Posterior cingulate gyrus (tissue), 11 donors: ENCODE measurements around the gene HDAC8.
"Not testable (repeated sequence)": the region's sequence is repeated elsewhere in the genome, so short reads cannot be mapped to it uniquely, and the experiment has no call there.

Experiments used
- DNase-seq, 10 donors: peaks; one replicate each; pipeline versions ENCODE4 v3.0.0 to v3.0.0-alpha.2; 2020 to 2021; ENCODE audit warnings: mixed read lengths in 3 of 10
- intact Hi-C: fragments of 100-400 bp; cut with DNase I; formaldehyde crosslinking; loops from one replicate; pipeline ENCODE4 v1.15.1; 2023

HDAC8 gene

DNA sequence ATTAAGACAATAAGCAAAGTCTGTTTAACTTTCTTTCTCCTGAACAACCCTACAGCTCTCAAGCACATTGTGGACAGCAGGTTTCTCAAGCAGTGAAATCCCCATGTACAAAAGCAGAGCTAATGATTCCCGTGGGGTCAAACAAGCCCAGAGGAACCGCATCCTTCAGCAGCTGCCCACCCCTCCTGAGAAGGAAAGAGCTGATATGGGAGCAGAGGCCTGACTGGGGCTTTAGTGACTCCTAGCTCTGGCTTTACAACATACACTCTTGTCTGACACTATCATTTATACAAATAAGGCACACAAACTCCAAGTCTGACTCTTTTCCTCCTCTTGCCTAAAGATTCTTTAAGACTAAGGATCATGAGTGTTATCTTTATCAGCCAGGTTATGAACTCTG is 32.8 kb downstream of the HDAC8 start:
- DNase-seq, result no peak
- intact Hi-C loops, result loop anchor here (10.0 kb wide), 1 partner anchor 295 kb away; no protein-coding TSS in a partner anchor

DNA sequence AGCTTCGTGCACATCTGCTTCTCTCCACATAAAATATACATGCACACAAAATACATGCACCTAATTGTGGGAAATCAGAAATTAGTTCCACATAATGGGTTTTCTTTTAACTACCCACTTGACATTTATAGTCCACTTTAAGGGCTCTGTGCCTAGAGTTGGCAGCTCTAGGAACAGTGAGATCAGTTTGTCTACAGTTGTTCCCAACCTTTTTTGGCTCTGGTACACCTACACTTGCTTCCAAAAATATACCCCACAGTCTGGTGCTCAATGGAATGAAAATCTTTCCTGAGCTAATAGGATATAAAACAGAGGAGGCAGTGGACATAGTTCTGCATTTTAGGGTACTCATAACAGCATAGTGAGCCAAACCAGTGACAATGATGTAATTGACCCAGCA is 36.1 kb downstream of the HDAC8 start:
- no peak for DNase-seq
- intact Hi-C loops, result no loop called here

DNA sequence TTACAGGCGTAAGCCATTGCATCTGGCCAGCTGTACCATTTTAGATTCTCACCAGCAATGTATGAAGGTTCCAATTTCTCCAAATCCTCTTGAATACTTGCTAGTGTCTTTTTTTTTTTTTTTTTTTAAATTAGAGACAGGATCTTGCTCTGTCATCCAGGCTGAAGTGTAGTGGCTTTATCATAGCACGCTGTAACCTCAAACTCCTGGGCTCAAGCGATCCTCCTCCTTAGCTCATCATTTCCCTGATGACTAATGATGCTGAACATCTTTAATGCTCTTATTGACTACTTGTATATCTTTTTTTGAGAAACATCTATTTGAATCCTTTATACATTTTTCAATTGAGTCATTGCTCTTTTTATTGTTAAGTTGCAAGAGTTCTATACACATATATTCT is 40.3 kb downstream of the HDAC8 start:
- intact Hi-C loops, result no loop called here
- DNase-seq, result no peak

DNA sequence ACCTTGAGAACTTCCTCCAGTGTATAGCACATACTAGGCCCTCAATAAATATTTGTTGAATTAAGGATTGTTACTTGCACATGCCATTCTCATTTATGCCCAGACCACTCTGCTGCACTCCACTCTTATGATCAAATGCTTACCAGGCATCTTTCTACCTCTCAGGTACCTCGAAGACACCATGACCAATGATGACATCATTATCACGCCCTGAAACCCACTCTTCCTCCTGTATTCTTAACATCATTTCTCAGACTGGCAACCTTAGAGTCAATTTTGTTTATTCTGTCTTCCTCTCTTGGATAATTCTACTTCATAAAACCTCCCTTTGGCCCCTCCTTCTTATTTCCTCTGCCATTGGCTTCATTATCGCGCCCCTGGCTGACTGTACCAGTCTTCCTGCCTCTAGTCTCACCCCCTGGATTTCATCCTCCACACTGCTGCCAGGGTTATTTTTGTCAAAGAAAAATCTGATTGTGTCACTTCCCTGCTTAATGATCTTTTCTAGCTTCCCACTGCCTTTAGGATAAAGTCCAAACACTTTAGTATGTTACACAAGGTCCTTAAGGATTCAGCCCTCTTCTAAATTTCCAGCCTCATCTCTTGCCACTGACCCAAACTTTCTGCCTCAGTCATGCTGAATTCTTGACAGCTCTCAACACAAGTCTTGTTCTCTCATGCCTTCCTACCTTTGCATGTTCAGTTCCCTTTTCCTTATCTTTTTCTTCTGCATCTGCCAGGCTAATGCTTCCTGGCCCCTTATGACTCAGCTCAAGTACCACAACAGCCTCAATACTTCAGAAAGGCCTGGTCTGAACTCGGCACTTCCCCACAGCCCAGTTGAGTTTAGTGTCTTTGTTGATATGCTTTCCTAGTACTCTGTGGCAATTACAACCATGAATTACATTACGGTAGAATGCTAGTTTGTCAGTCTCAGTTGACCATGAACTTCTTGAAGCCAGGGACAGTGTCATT is 45.8 kb downstream of the HDAC8 start:
- no peak for DNase-seq
- intact Hi-C loops, result no loop called here

DNA sequence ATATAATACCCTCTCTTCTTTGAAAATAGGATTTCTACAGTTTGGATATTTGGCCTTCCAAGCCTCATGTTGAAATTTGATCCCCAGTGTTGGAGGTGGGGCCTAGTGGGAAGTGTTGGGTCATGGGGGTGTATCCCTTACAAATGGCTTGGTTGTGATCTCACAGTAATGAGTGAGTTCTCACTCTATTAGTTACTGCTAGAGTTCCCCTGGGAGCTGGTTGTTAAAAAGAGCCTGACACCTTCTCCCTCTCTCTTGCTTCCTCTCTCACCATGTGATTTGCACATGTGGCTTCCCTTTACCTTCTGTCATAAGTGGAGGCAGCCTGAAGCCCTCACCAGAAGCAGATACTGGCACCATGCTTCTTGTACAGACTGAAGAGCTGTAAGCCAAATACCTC is 73.9 kb downstream of the HDAC8 start:
- intact Hi-C loops, result no loop called here
- DNase-seq, result no peak

DNA sequence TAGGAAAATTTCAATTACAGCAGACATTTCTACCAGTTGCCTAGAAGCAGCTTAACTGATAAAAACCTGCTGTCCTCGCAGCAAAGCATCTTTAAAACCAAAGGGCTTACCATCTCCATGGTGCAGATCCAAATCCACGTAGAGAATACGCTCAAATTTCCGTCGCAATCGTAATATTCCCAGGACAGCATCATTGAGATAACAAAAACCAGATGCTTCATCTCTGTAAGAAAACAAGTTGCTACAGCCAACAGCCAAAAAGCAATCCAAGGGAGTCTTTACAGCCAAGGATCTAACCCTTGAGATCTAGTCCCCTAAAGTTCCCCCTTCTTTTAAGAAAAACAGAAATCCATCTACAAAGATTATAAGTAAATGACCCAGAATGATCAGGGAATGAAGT is 77.6 kb downstream of the HDAC8 start:
- DNase-seq, result no peak
- intact Hi-C loops, result no loop called here

DNA sequence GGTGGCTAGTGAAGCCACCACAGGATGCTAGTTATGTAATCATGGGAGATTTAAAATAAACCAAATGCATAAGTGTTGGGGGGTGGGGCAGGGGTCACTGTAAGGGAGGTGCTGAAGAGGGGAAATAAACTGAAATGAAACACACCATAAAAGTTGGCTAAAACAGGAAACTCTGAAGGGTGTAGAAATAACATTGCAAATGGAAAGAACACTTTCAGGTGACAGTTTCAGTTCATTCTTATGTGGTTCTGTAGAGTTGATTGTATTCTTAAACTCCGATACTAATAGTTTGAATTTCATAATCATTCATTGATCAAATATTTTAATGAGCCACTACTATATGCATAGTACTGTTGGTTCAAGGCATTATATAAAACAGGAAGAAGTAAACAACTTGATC is 80.1 kb downstream of the HDAC8 start:
- intact Hi-C loops, result no loop called here
- no peak for DNase-seq

DNA sequence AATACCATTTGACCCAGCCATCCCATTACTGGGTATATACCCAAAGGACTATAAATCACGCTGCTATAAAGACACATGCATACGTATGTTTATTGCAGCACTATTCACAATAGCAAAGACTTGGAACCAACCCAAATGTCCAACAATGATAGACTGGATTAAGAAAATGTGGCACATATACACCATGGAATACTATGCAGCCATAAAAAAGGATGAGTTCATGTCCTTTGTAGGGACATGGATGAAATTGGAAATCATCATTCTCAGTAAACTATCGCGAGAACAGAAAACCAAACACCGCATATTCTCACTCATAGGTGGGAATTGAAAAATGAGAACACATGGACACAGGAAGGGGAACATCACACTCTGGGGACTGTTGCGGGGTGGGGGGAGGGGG is 82.4 kb downstream of the HDAC8 start:
- intact Hi-C loops, DNase-seq: not testable (repeated sequence)

DNA sequence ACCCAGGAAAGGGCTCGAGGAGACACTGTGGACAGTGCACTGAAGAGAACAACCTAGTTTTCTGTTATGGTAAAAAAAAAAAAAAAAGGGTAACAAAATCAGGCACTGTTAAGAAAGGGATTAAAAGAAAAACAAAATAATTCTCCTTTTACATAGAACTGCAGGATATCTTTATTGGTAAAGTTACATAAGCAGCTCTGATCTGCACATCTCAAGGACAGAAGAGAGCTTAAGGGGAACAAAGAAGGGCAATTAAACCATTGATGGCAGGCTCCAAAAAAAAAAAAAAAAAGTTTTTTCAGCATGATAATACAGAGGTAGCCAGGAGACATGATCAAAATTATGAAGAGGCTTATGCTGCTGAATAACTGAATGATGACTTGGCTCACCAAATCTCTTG is 85.0 kb downstream of the HDAC8 start:
- intact Hi-C loops, result no loop called here

DNA sequence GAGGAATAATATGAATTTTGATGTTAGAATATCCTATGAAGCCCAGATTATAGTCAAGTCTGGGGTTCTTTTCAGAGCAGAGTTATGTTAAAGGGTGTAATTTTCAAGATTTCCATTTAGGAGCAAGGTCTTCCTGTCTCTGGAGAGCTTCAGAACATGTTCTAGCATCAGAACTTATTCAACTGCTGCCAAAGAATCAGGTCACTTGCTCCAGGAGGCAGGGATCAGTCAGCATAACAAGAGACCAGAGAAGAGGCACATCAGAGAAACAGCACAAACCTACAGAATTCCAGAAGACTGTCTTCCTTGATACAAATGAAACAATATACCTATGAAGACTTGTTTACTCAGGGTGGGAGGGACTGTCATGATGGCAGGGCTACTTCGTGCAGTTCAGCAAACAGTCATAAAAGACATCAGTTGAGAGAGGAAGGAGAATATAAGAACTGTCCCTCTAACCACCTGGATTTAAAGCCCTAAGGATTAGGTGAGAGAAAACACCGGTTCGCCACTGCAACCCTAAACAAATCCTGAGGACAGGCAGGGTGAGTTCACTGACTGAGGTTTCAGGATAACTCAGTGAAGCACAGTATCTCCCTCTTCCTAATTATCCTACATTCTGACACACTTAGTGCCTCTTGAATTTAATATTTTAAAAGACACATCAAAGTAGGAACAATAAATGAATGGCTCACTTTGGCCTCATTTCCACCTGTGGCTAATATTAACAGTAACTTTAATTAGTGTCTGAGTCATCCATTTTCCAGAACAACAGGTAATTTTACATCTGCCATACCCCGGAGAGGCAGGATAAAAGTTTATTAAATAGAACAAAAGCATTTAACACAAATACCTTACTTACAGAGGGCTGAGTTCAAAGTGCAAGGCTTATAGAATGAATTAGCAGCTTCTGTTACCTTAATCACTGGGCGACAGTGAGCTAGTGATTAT is 93.0 kb downstream of the HDAC8 start:
- intact Hi-C loops, result no loop called here
- DNase-seq, result no peak

More for the DNA sequence above, 85.0 kb downstream of the HDAC8 start:
- no peak for DNase-seq

DNA sequence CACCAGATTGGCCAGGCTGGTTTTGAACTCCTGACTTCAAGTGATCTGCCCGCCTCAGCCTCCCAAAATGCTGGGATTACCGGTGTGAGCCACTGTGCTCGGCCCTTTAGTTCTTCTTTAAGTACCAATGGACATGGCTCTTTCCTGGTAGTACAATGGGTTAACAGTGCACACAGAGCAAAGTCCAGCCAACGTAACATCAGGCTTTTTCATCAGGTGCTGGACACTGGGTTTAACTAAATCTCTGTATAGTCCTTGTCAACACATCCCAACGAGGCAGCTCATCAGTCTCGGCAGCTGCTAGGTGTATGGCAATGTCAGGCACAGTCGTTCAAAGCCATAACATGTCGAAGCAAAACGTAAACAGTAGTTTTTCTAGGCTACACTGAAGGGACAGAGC is 93.8 kb downstream of the HDAC8 start:
- DNase-seq, result peak in 1 of 10 donors; percentile 48

DNA sequence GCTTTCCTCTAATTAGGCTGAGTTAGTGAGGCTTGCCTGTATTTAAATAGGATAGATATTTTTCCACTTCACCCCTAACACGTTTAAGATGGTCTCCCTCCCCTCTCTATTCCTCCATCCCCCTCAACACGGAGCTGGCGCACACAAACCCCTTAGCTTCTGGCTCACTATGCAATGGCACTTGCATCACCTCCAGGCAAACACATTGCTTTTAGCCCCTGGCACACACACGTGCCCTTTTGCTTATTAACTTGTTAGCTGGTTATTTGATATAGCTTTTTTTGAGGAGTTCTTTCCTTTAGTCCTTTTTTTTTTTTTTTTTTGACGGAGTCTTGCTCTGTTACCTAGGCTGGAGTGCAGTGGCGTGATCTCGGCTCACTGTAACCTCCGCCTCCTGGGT is 94.3 kb downstream of the HDAC8 start:
- peak in 1 of 10 donors; percentile 22 for DNase-seq
- intact Hi-C loops, result no loop called here

More for the DNA sequence above, 93.8 kb downstream of the HDAC8 start:
- intact Hi-C loops, result no loop called here

DNA sequence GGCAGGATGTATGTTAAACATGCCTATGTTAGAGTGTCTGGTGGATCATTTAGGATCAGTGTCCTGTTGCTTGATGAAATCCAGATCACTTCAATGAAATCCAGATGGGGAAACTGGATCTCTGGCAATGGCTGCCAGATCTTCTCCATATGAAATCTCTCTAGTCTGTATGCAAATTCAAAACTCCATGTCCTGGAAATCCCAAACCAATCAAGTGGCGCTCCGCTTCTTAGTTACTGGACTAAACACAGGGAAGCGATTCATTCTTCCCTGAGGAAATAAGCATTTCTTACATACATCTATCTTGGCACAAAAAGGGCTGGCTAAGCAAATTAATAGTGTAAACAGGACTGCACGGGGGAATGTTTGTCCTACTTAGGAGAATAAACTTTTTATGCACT is 94.9 kb downstream of the HDAC8 start:
- intact Hi-C loops, result no loop called here
- DNase-seq, result no peak

DNA sequence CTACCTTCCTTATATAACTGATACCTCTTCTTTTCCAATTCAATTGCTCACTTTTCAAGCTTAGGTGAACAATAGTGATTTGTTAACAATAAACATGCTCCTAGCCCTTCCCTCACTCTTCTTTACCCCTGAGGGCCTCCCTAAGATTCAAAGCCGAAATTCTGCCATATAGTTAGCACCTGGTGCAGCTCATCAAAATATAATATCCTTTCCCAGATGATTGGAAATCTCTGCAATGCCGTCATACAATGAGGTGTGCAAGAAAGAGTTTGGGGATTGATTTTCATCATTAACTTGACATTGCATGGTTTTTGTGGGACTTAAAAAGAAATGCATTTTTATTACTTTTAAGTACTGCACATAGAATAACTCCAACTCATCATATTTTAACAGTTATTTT is 95.3 kb downstream of the HDAC8 start:
- intact Hi-C loops, result no loop called here
- DNase-seq, result no peak

DNA sequence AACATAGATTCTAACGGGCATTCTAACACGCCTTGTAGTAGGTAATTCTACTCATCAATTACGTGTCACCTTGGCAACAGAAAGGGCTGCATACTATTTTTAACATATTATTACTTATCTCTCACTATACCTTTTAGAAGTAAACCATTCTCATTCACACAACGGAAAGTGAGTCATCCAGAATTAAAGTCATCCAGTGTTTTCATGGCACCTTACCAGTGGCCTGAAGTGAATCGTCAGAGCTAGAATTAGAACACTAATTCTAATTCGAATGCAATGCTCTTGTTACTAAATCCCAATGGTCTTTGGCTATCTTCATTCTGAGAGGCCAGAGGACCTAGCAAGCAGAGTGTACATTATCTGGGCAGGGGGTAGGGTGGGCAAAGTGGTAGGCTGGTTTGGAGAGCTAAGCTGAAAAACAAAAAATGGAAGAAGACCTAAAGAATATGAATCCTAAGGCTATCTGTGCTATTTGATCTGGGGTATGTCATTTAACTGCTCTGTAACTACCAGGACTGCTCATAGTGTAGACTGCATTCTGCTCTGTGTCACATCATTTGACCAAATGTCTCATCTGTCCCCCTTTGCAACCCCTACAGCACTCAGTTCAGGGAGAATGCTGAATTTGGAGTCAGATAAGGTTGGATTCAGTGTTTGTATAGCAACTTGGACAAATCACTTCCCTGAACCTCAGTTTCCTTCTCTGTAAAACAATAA is 96.5 kb downstream of the HDAC8 start:
- DNase-seq, result no peak
- intact Hi-C loops, result no loop called here

DNA sequence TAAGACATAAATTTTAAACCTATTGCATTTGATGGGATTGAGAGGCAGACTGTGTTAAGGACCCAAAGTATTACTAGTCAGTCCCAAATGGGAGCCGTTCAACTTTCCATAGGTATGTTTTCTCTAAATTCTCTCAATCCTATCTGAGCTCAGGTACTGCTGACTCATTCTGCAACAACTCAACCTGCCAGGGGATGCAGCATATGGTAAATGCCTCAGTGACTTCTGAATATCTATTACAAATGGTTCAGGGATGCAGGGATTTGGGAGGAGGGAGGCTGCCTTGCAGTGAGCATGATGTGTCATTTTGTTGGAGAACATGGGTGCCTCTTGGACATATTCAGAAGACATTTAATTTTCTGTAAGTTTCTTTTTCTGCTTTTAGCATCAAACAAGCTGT is 97.3 kb downstream of the HDAC8 start:
- intact Hi-C loops, result no loop called here
- DNase-seq, result peak in 2 of 10 donors; percentile 14 to 22

DNA sequence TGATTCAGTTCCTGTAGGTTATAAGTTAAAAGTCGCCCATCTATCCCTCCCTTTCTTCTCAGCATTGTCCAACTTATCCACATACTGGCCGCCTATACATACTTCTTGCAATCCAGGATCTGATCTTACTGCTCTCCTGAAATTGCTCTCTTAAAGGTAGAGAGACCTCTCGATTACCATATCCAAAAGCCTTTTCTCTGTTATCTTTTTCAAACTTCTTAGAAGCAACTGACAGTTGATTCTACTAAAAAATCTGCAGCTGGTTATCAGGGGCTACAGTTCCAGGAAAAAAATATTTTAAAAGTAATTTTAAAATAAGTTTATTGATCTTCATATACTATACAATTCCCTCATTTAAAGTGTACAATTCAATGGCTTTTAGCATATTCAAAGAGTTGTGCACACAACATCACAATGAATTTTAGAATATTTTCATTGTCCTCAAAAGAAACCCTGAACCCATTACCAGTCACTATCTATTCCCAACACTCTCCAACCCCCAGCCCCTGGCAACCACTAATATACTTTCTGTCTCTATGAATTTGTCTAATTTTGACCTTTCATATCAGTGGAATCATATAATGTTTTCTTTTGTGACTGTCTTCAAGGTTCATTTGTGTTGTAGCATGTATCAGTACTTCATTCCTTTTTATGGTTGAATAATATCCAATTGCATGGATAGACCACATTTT is 102.0 kb downstream of the HDAC8 start:
- intact Hi-C loops, result no loop called here
- no peak for DNase-seq

DNA sequence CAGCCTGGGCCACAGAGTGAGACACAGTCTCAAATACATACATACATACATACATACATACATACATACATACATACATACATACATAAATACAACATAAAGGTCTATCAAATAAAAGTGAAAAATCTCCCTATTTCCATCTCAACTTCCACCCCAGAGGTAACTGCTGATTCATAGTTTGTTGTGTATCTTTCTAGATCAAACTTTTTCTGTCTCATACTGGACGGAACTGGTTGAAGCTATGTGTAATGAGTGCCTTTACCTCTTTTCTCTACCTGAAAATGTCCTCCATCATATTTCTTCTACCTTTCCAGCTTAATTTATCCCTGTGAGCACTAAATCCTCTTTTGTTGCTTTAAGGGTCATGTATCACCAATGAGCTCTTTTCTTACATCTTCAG is 102.5 kb downstream of the HDAC8 start:
- intact Hi-C loops, result no loop called here
- no peak for DNase-seq

DNA sequence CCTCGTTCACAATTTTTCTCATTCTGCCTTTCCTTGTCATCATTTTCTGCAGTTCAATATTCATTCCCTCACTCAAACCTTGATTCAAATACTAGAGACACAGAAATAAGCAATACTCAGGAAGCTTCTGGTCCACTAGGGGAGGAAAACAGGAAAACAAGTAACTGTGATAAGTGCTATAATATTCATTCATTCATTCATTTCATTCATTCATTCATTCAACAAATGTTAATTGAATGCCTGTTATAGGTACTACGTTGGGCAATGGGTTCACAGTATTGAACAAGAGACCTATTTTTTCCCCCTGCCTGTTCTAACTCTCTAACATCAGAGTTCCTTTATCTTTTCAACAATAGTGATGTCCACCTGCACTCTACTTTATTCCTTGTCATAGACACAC is 104.0 kb downstream of the HDAC8 start:
- intact Hi-C loops, result no loop called here
- no peak for DNase-seq

DNA sequence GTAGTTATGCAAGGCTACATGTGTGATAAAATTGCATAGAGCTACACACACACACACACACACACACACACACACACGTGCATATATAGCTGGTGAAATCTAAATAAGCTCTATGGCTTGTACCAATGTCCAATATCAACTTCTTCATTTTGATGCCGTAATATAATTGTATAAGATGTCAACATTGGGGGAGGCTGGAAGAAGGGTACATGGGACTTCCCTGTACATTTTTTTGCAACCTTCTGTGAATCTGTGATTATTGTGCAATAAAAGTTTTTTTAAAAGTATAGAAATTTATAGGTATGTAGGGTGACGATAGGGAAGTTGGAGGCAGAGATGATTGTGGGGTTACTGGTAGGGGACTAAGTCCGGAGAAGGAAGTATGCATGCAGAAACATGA is 105.5 kb downstream of the HDAC8 start:
- intact Hi-C loops, result no loop called here
- DNase-seq, result no peak
